DND-41 (cell line): ENCODE measurements around the gene ACAP3.

Experiments
- ATAC-seq: fragments of 200-7000 bp; cut with Tn5 transposase; 3 replicates; pipeline ENCODE4 v1.9.1; 2021; ENCODE audit warnings: low read depth; ENCODE audit not compliant: insufficient read depth
- DNase-seq: peaks from one replicate; pipeline ENCODE4 v3.0.0-alpha.2; 2020
- H2AFZ ChIP-seq: 2 replicates; pipeline ENCODE4 v1.6.0; 2012; ENCODE audit warnings: low read depth, low read length
- H3K27ac ChIP-seq: 2 replicates; pipeline ENCODE4 v1.5.1; 2012; ENCODE audit warnings: low read length, inconsistent platforms
- H3K27me3 ChIP-seq: fragments of 200-600 bp; sonication (generic); 2 replicates; pipeline ENCODE4 v1.6.0; 2012; ENCODE audit warnings: low read length, mild to moderate bottlenecking, inconsistent platforms; ENCODE audit not compliant: insufficient read depth, poor library complexity
- H3K36me3 ChIP-seq: 2 replicates; pipeline ENCODE4 v1.5.1; 2012; ENCODE audit warnings: low read length, inconsistent platforms; ENCODE audit not compliant: insufficient read depth
- H3K4me1 ChIP-seq: 2 replicates; pipeline ENCODE4 v1.5.1; 2012; ENCODE audit warnings: mild to moderate bottlenecking, low read length; ENCODE audit not compliant: insufficient read depth
- H3K4me2 ChIP-seq: 2 replicates; pipeline ENCODE4 v1.6.0; 2012; ENCODE audit warnings: mild to moderate bottlenecking, moderate library complexity, low read length, inconsistent platforms; ENCODE audit not compliant: insufficient read depth
- H3K4me3 ChIP-seq, 2 experiments: fragments of 200-600 bp in 1 of 2; shearing (Covaris generic) in 1 of 2; 2 replicates each; pipeline ENCODE4 v1.5.1; 2012 to 2016; ENCODE audit warnings: inconsistent platforms in 2 of 2, low read length in 2 of 2, mild to moderate bottlenecking in 2 of 2, low read depth in 1 of 2, moderate library complexity in 1 of 2
- H3K79me2 ChIP-seq: 2 replicates; pipeline ENCODE4 v1.6.0; 2012; ENCODE audit warnings: low read length, inconsistent platforms; ENCODE audit not compliant: insufficient read depth
- H3K9ac ChIP-seq: 2 replicates; pipeline ENCODE4 v1.6.0; 2012; ENCODE audit warnings: low read depth, mild to moderate bottlenecking, inconsistent platforms, low read length, moderate library complexity
- H3K9me3 ChIP-seq: 2 replicates; pipeline ENCODE4 v1.5.1; 2012; ENCODE audit warnings: low read length, moderate library complexity, mild to moderate bottlenecking, inconsistent platforms; ENCODE audit not compliant: insufficient read depth, severe bottlenecking
- H4K20me1 ChIP-seq: 2 replicates; pipeline ENCODE4 v1.6.0; 2012; ENCODE audit warnings: low read length; ENCODE audit not compliant: insufficient read depth
- CTCF ChIP-seq: IDR thresholded peaks from 2 replicates; pipeline ENCODE4 v1.5.1; 2012; ENCODE audit warnings: borderline replicate concordance, low read length, moderate library complexity, mild to moderate bottlenecking; ENCODE audit not compliant: poor library complexity, severe bottlenecking; ENCODE audit errors: extremely low read depth
- EZH2 ChIP-seq: IDR thresholded peaks from 3 replicates; pipeline ENCODE4 v1.6.1; 2012; ENCODE audit warnings: borderline replicate concordance, low read depth, mild to moderate bottlenecking, moderate library complexity, low read length, inconsistent platforms; ENCODE audit not compliant: severe bottlenecking

The ACAP3 gene

GRCh38 chr1:1242461-1243265 is 65.1 kb downstream of the ACAP3 start:
- Histone ChIP-seq H3K4me1 (no peaks in the 10 kb centered on the region), H3K36me3 (no peaks in the 10 kb centered on the region)

More at GRCh38 chr1:1242461-1243265, 65.1 kb downstream of the ACAP3 start:
- Histone ChIP-seq H3K27me3 (no peaks in the 10 kb centered on the region), H3K27ac (no peak overlapping the region), H3K9ac (no peak overlapping the region), H3K4me3 (no peak overlapping the region), H3K79me2 (no peaks in the 10 kb centered on the region), H3K4me2 (no peak overlapping the region), H3K9me3 (no peaks in the 10 kb centered on the region), H2AFZ (no peak overlapping the region), H4K20me1 (peaks cover 3% of the 10 kb centered on the region; the same call in 1 of the 2 replicates)
- no peak for TF ChIP-seq EZH2
- TF ChIP-seq CTCF = no peak
- DNase-seq (no peak), ATAC-seq (no peak)
